Fibroblast of gingiva (primary cell): Measurements from ENCODE around the gene SLC39A6.

Experiments
- DNase-seq: peaks from one replicate; pipeline ENCODE4 v3.0.0-alpha.2; 2011; ENCODE audit warnings: low read depth

The SLC39A6 gene

DNA sequence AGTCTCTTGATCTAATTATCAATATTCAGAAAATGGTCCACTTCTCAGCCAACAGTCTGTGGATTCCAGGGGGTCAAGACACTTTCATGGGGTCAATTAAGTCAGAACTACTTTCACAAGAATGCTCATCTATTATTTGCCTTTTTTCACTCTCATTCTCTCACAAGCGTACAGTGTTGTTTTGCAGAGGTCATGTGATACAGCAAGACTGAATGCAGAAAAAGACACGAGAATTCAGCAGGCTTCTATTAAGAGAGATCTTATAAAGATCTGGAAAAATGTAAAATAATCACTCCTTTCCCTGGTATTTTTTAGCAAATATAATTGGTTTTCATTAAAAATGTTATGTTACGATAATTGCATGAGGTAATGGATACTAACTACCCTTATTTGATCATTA, 70.5 kb downstream of the SLC39A6 start:
- no peak for DNase-seq
